K562 (cell line): ENCODE results near the gene OR8D2. TPM values are rescaled to one million over a fixed set of nuclear protein-coding genes. Genes with fewer than 3 reads are reported as not detected.

Experiments
- ATAC-seq: fragments of 200-7000 bp; cut with Tn5 transposase; 3 replicates; pipeline ENCODE4 v1.9.1; 2020; ENCODE audit warnings: moderate library complexity
- BruUV-seq: library from RNA; stranded (reverse); fragments of 400-500 nt; replicated peaks from 2 replicates; lab custom pipeline; 2021; lab: Mats Ljungman, UMichigan
- CTCF ChIA-PET: fragments of 300-600 bp; formaldehyde crosslinking; extraction: SDS; loops from one replicate; lab custom pipeline; 2021; ENCODE audit warnings: low intra/inter-chr PET ratio; lab: Yijun Ruan, JAX
- POLR2A ChIA-PET: fragments of 300-600, 350-650 bp; sonication (Branson Sonifier 250); formaldehyde crosslinking; extraction: SDS; loops from one replicate; lab custom pipeline; 2021; ENCODE audit warnings: antibody characterized with exemption, inconsistent platforms; lab: Yijun Ruan, JAX
- DNase-seq, 4 experiments: peaks; one replicate each; pipeline versions ENCODE4 v3.0.0 to v3.0.0-alpha.2; 2011 to 2018; ENCODE audit warnings: low spot score in 3 of 4, mixed read lengths in 3 of 4; ENCODE audit errors: extremely low read depth in 1 of 4
- FAIRE-seq: peaks from 2 replicates; lab custom pipeline; 2011; peaks lifted over from hg19 to GRCh38; lab: Jason Lieb, UNC
- H2AFZ ChIP-seq: 2 replicates; pipeline ENCODE4 v1.6.0; 2011; ENCODE audit warnings: low read depth, low read length, control low read depth, inconsistent platforms
- H3K27ac ChIP-seq: fragments of 200-600 bp; 3 replicates; pipeline ENCODE4 v1.8.0; 2011; ENCODE audit warnings: low read depth, mild to moderate bottlenecking, control low read depth, inconsistent platforms, low read length, moderate library complexity, mixed read lengths; ENCODE audit errors: extremely low read depth
- H3K27me3 ChIP-seq, 2 experiments: fragments of 300-600 bp in 1 of 2; 2 replicates in 1 of 2; 3 replicates in 1 of 2; pipeline versions ENCODE4 v1.6.0 to v1.8.0; 2011; ENCODE audit warnings: inconsistent platforms in 2 of 2, low read length in 2 of 2, mild to moderate bottlenecking in 1 of 2, mixed read lengths in 1 of 2, moderate library complexity in 1 of 2; ENCODE audit not compliant: control insufficient read depth in 2 of 2, insufficient read depth in 2 of 2
- H3K36me3 ChIP-seq: fragments of 300-600 bp; 3 replicates; pipeline ENCODE4 v1.8.0; 2011; ENCODE audit warnings: mild to moderate bottlenecking, low read length, inconsistent platforms; ENCODE audit not compliant: control insufficient read depth, insufficient read depth
- H3K4me1 ChIP-seq, 2 experiments: fragments of 200-600 bp in 1 of 2; replicated peaks in 1 of 2; 2 replicates in 1 of 2; 3 replicates in 1 of 2; pipeline versions ENCODE4 v1.5.1 to v1.8.0; 2011; ENCODE audit warnings: inconsistent platforms in 2 of 2, low read length in 2 of 2, mild to moderate bottlenecking in 1 of 2, mixed read lengths in 1 of 2, moderate library complexity in 1 of 2; ENCODE audit not compliant: control insufficient read depth in 2 of 2, insufficient read depth in 2 of 2
- H3K4me2 ChIP-seq: 2 replicates; pipeline ENCODE4 v1.6.1; 2011; ENCODE audit warnings: low read length, control low read depth, inconsistent platforms, mixed read lengths; ENCODE audit not compliant: insufficient read depth
- H3K4me3 ChIP-seq: fragments of 200-600 bp; sonication (generic), shearing (Covaris generic); 2 replicates; pipeline ENCODE4 v1.5.1; 2016; ENCODE audit warnings: control low read depth, inconsistent platforms
- H3K79me2 ChIP-seq: fragments of 200-600 bp; 3 replicates; pipeline ENCODE4 v1.8.0; 2011; ENCODE audit warnings: low read length, inconsistent platforms; ENCODE audit not compliant: control insufficient read depth, insufficient read depth
- H3K9ac ChIP-seq, 2 experiments: 2 replicates each; pipeline versions ENCODE4 v1.6.0 to v1.6.1; 2011; ENCODE audit warnings: low read depth in 2 of 2, low read length in 2 of 2, control low read depth in 1 of 2, inconsistent platforms in 1 of 2, mild to moderate bottlenecking in 1 of 2, mixed read lengths in 1 of 2; ENCODE audit not compliant: insufficient read depth in 1 of 2
- H3K9me1 ChIP-seq: one replicate; pipeline ENCODE4 v1.6.0; 2011; ENCODE audit warnings: inconsistent platforms, mild to moderate bottlenecking, low read length, moderate library complexity; ENCODE audit not compliant: control insufficient read depth, insufficient read depth
- H3K9me3 ChIP-seq: replicated peaks from 2 replicates; pipeline ENCODE4 v1.5.1; 2011; ENCODE audit warnings: low read depth, low read length, inconsistent platforms; ENCODE audit not compliant: control insufficient read depth, insufficient read depth
- H4K20me1 ChIP-seq: replicated peaks from 2 replicates; pipeline ENCODE4 v1.6.1; 2011; ENCODE audit warnings: low read length, inconsistent platforms, mixed read lengths; ENCODE audit not compliant: control insufficient read depth, insufficient read depth
- CCAR2 ChIP-seq: fragments of 200-400 bp; formaldehyde crosslinking; IDR thresholded peaks from 2 replicates; pipeline ENCODE4 v1.6.1; 2017; ENCODE audit warnings: mild to moderate bottlenecking, low read depth, low read length
- ESRRB ChIP-seq: fragments of 250-450 bp; sonication (Bioruptor Pico); IDR thresholded peaks from 2 replicates; pipeline ENCODE4 v1.5.0; 2020; ENCODE audit warnings: mild to moderate bottlenecking, moderate library complexity, borderline replicate concordance
- FOXK2 ChIP-seq, 2 experiments: fragments of 450-650 bp; IDR thresholded peaks in 1 of 2; conservative IDR thresholded peaks in 1 of 2; 2 replicates each; pipeline ENCODE4 v1.6.1; 2016; ENCODE audit warnings: low read depth in 2 of 2, mild to moderate bottlenecking in 1 of 2
- HNRNPH1 ChIP-seq: fragments of 200-400 bp; formaldehyde crosslinking; optimal IDR thresholded peaks from 2 replicates; pipeline ENCODE3; 2017; ENCODE audit warnings: low read depth, mild to moderate bottlenecking, low read length, moderate library complexity
- NCOA4 ChIP-seq: fragments of 450-650 bp; IDR thresholded peaks from 2 replicates; pipeline ENCODE4 v1.6.1; 2018; ENCODE audit warnings: mild to moderate bottlenecking; ENCODE audit not compliant: partially characterized antibody
- NFE2L1 ChIP-seq: fragments of 450-650 bp; IDR thresholded peaks from 2 replicates; pipeline ENCODE4 v1.6.1; 2016; ENCODE audit warnings: missing genetic modification characterization, low read depth, mild to moderate bottlenecking, missing compliant biosample characterization, moderate library complexity, borderline replicate concordance
- PHTF2 ChIP-seq: fragments of 250-450 bp; sonication (Bioruptor Pico); IDR thresholded peaks from 2 replicates; pipeline ENCODE4 v1.5.0; 2021; ENCODE audit warnings: mild to moderate bottlenecking
- SMC3 ChIP-seq: conservative IDR thresholded peaks from 2 replicates; pipeline ENCODE4 v1.6.1; 2011; ENCODE audit warnings: low read depth, low read length, improper control_type of control experiment; ENCODE audit not compliant: insufficient read depth
- SNIP1 ChIP-seq: fragments of 450-650 bp; IDR thresholded peaks from 2 replicates; pipeline ENCODE4 v1.7.1; 2017; ENCODE audit warnings: low read depth, mild to moderate bottlenecking
- TAF7 ChIP-seq: fragments of 450-650 bp; IDR thresholded peaks from 2 replicates; pipeline ENCODE4 v1.6.1; 2016; ENCODE audit warnings: missing genetic modification characterization, missing compliant biosample characterization
- TBL1XR1 ChIP-seq, 2 experiments: IDR thresholded peaks; 2 replicates each; pipeline ENCODE4 v1.6.1; 2012; ENCODE audit warnings: improper control_type of control experiment in 2 of 2, low read length in 2 of 2, mild to moderate bottlenecking in 1 of 2
- TEAD4 ChIP-seq, 2 experiments: sonication (generic) in 1 of 2; formaldehyde crosslinking in 1 of 2; IDR thresholded peaks; 2 replicates each; pipeline versions ENCODE4 v1.6.1 to v1.8.0; 2012 to 2022; ENCODE audit warnings: borderline replicate concordance in 1 of 2, inconsistent platforms in 1 of 2, low read length in 1 of 2, mild to moderate bottlenecking in 1 of 2, missing genetic modification reagents in 1 of 2
- WHSC1 ChIP-seq: IDR thresholded peaks from one replicate; pipeline ENCODE4 v1.6.1; 2012; ENCODE audit warnings: low read length, control low read depth, inconsistent platforms
- ZNF224 ChIP-seq: sonication (generic); formaldehyde crosslinking; IDR thresholded peaks from 2 replicates; pipeline ENCODE4 v1.8.0; 2022; ENCODE audit warnings: mild to moderate bottlenecking, missing genetic modification reagents
- ZNF253 ChIP-seq: fragments of 250-450 bp; sonication (Bioruptor Pico); conservative IDR thresholded peaks from 2 replicates; pipeline ENCODE4 v1.6.1; 2021; ENCODE audit warnings: mild to moderate bottlenecking
- ZNF316 ChIP-seq: fragments of 450-650 bp; IDR thresholded peaks from 2 replicates; pipeline ENCODE4 v1.6.1; 2016
- ZNF785 ChIP-seq: fragments of 250-450 bp; sonication (Bioruptor Pico); IDR thresholded peaks from 2 replicates; pipeline ENCODE4 v1.4.0; 2020; ENCODE audit warnings: mild to moderate bottlenecking
- WGBS: fragments of 100-300 bp; shearing (Covaris generic); methylation state at CpG from one replicate; pipeline ENCODE4 v1.1.6; 2016; ENCODE audit warnings: low coverage, mixed read lengths; ENCODE audit not compliant: insufficient coverage; ENCODE audit errors: missing lambda C conversion rate; 5-methylcytosine and 5-hydroxymethylcytosine counted together
- in situ Hi-C: fragments of 300-500 bp; cut with MboI; formaldehyde crosslinking; loops from 4 replicates; pipeline ENCODE4 v1.15.0; 2018; ENCODE audit warnings: inconsistent platforms, mixed read lengths
- intact Hi-C: fragments of 100-400 bp; cut with micrococcal nuclease; formaldehyde crosslinking; loops from 2 replicates; pipeline ENCODE4 v1.14.2; 2022
- polyA plus RNA-seq, 8 experiments: library from polyadenylated mRNA; depleted of rRNA in 4 of 8; stranded (reverse) in 5 of 8; unstranded in 3 of 8; fragments of >200 nt; fragmentation: Nextera tagmentation in 2 of 8; fragmentation: Illumina TruSeq in 1 of 8; extraction: Ambion mirVana in 2 of 8; extraction: Trizol in 1 of 8; gene quantifications; 2 replicates each; pipeline versions ENCODE4 v1.2.1 to v1.2.3, GENCODE V29; 2011 to 2014; ENCODE audit warnings: inconsistent platforms in 1 of 8, missing spikeins in 1 of 8
- total RNA-seq, 7 experiments: library from RNA; depleted of rRNA in 6 of 7; stranded (reverse); fragments of >200 nt in 6 of 7; fragmentation: Illumina TruSeq in 2 of 7; extraction: Trizol in 2 of 7; gene quantifications; 2 replicates each; pipeline versions ENCODE4 v1.2.1 to v1.2.3, GENCODE V29; 2011 to 2021; ENCODE audit warnings: low replicate concordance in 1 of 7
- TF ChIP-seq, protein P1 (sequence below): sonication (generic); formaldehyde crosslinking; IDR thresholded peaks from 2 replicates; pipeline ENCODE4 v1.8.0; 2022; ENCODE audit warnings: mild to moderate bottlenecking, low read depth, missing genetic modification reagents

OR8D2 gene
- total and polyA plus RNA-seq, 9 of the 15 experiments (the other 6 are each of a cell fraction or from before 2014, with no cell fraction given): 0.06 to 0.21 TPM; not detected in 7

- ATAC-seq (no peak), FAIRE-seq (no peak), DNase-seq (no peak)
- Histone ChIP-seq H3K9ac (no peak overlapping the region), H3K9me1 (no peaks in the 10 kb centered on the region), H3K79me2 (no peaks in the 10 kb centered on the region), H2AFZ (no peak overlapping the region), H3K4me3 (no peak overlapping the region), H3K4me1 (peaks cover 0 to 6% of the 10 kb centered on the region in 2 experiments; a peak in 2 of 5 replicates), H3K27ac (no peak overlapping the region), H3K4me2 (no peak overlapping the region), H4K20me1 (no peaks in the 10 kb centered on the region), H3K36me3 (no peaks in the 10 kb centered on the region), H3K9me3 (no peaks in the 10 kb centered on the region), H3K27me3 (no peaks in the 10 kb centered on the region)
- POLR2A ChIA-PET: no interaction called here
- 74% methylated on average over 5 of the region's 5 CpGs for WGBS
- no TSS peak for BruUV-seq
- in situ Hi-C loops (no loop called here), intact Hi-C loops (no loop called here)
- CTCF ChIA-PET: no interaction called here
- TF ChIP-seq TBL1XR1 (IDR thresholded peaks at IDR 0.05; ENCODE audit: low read length in 2 of 2): no peak
Measured at GRCh38 chr11:124311269-124311668, 8.7 kb downstream of the OR8D2 start.

GRCh38 chr11:124310721-124311120 lies 9.3 kb downstream of the OR8D2 start:
- POLR2A ChIA-PET: interaction anchor here (0.9 kb wide), 1 partner anchor 24 kb away, joined by 3 read pairs; no protein-coding TSS in a partner anchor
- CTCF ChIA-PET: no interaction called here
- intact Hi-C loops (no loop called here), in situ Hi-C loops (no loop called here)
- no TSS peak for BruUV-seq
- H3K27me3 ChIP-seq: no peaks in the 10 kb centered on the region
- FAIRE-seq (no peak), DNase-seq (no peak), ATAC-seq (no peak)
- H3K4me1 ChIP-seq: peaks cover 0 to 6% of the 10 kb centered on the region in 2 experiments; a peak in 2 of 5 replicates
- H3K4me3 ChIP-seq: no peak overlapping the region
- H3K9me3 ChIP-seq: no peaks in the 10 kb centered on the region
- H3K9me1 ChIP-seq: no peaks in the 10 kb centered on the region
- H3K79me2 ChIP-seq: no peaks in the 10 kb centered on the region
- H3K27ac ChIP-seq: no peak overlapping the region
- H4K20me1 ChIP-seq: no peaks in the 10 kb centered on the region
- no peaks in the 10 kb centered on the region for H3K36me3 ChIP-seq
- H3K9ac ChIP-seq: no peak overlapping the region
- no peak overlapping the region for H2AFZ ChIP-seq
- H3K4me2 ChIP-seq: no peak overlapping the region
- TF ChIP-seq ESRRB (CRISPR knock-in tag) (no peak), TAF7 (tag) (no peak), SNIP1 (no peak), HNRNPH1 (no peak), PHTF2 (no peak), TEAD4 (IDR thresholded peaks at IDR 0.05; ENCODE audit: low read length) (no peak), TEAD4 (CRISPR knock-in tag; IDR thresholded peaks at IDR 0.05; ENCODE audit: borderline replicate concordance) (no peak), ZNF785 (no peak), ZNF316 (no peak), CCAR2 (no peak), SMC3 (no peak), NCOA4 (no peak), WHSC1 (no peak), ZNF253 (CRISPR knock-in tag) (no peak), NFE2L1 (no peak), FOXK2 (conservative IDR thresholded peaks at IDR 0.05 in 1 of 2, IDR thresholded peaks at IDR 0.05 in 1 of 2; ENCODE audit: low read depth in 2 of 2) (no peak), ZNF224 (no peak)
- TF ChIP-seq, protein P1, sequence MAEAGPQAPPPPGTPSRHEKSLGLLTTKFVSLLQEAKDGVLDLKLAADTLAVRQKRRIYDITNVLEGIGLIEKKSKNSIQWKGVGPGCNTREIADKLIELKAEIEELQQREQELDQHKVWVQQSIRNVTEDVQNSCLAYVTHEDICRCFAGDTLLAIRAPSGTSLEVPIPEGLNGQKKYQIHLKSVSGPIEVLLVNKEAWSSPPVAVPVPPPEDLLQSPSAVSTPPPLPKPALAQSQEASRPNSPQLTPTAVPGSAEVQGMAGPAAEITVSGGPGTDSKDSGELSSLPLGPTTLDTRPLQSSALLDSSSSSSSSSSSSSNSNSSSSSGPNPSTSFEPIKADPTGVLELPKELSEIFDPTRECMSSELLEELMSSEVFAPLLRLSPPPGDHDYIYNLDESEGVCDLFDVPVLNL (CRISPR knock-in tag): no peak
